Tongue (tissue), 2 donors: ENCODE results near the gene PRR3. TPM values are rescaled to one million over a fixed set of nuclear protein-coding genes. Genes with fewer than 3 reads are reported as not detected.

Source experiments
- DNase-seq: peaks from one replicate; pipeline ENCODE4 v3.0.0-alpha.2; 2015
- total RNA-seq: library from RNA; depleted of rRNA; stranded (reverse); fragments of >200 nt; gene quantifications from one replicate; pipeline ENCODE4 v1.2.3, GENCODE V29; 2014

Gene PRR3
- total RNA-seq, 1 donor from 2014 or later: 5.8 TPM

GRCh38 chr6:30537931-30538330, 19.2 kb upstream of the PRR3 start:
- DNase-seq: no peak

DNA sequence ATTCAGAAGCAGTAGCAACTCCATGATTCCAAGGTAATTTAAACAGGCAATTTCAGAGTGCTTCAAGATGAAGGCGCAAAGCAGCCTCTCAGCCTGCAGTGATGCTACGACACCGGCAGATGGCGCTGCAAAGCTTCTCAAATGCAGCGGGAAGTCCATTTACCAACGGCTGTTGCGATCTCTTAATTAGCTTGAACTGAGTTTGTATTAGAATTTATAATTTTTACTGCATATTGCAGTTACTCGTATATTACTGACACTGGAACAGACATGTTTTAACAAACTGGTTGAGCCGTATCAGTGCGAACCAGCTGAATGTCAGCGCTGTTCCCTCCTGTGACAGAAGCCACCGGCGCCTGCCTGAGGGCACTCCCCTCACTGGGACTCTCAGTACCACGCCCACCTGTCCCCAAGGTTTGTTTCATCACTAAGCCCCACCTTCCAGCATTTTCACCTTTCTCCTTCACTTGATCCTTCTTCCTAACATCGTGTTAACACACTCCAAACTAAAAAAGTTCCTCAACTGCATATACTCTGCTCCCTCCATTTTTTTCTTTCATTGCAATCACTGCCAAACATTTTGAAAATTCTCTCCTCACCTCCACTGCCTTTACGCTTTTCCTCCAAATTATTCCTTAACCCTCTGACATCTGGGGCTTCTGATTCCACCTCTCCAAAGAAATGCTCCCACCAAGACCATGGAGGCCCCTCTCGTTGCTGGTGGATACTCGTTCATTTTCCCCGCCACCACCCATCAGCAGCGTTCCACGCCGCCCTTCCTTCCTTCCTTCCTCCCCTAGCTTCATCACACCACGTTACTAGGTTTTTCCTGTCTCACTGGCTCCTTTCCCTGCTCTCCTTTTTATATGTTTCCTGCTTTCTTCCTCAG, 15.3 kb upstream of the PRR3 start:
- DNase-seq: peak; percentile 93

DNA sequence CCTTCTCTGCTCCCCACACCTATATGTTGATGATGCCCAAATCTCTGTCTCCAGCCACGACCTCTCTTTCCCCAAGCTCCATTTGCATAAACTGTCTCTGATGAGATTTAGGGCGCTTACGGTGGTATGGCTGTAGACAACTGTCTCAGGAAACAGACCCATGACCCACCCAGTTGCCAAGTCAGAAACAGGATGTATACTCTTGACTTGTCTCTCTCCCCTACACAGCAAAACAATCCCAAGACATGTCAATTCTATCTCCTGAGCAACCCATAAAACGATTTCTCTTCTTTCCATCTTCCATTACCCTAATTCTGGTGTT, 14.7 kb upstream of the PRR3 start:
- no peak for DNase-seq

DNA sequence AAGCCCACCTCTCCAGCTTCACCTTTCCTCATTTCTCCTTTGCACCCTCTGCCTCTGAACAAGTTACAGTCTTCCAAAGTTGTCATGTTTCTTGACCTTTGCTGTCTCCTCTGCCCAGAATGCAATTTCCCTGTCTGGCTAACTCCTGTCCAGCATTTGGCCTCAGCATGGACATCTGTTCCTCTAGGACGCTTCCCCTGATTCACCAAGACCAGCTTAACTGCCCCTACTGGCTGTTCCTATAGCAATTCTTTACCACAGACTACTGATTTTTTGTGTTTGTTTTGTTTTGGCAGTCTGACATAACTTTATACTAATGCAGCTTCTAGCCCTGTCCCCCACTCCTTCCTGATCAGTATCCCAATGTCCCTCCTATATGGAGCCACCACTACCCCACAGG, 14.2 kb upstream of the PRR3 start:
- no peak for DNase-seq

DNA sequence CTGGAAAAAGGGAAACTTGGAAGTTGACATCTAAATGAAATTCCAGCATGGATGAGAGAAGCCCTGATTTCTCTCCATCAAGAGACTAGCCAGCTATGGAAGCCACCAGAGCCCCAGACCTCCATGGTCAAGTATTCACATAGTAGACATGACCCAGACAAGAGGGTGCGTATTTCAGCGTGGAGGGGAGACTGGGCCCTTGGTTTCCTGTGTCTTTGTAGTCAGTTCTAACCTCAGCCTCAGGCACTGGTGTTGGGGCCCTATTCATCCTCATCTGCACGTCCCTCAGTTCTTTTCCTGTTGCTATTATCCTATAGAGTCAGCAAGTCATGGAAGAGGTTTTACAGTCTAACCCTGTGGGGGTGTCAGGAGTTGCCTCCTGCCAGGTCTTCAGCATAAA, 13.3 kb upstream of the PRR3 start:
- no peak for DNase-seq

DNA sequence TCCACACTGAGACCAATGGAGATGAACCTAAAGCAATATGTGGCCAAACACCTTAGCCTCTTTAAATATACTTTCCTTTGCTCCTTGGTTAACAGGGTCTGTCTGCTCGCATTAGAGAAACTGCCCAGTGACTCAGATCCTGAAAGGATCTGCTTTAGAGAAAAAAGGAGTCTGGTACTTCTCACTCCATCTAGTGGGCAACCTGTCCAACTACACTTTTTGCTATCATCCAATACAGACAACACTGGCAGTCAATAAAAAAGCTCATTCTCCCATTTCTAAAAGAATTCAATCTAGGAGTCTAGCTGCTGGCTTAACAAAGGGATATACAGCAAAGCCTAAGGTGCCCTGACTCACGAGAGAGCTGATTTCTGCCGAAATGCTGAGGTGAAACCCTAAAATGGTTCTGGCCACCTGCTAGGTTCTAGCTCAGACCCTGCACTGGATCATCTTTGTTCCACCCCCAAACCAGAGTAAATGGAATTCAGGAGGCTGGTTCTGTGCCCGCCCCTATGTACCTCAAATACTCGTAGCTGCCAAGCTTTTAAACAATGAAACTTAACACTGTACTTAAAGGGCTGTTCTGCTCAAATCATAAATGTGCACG, 12.3 kb upstream of the PRR3 start:
- DNase-seq: peak; percentile 67

DNA sequence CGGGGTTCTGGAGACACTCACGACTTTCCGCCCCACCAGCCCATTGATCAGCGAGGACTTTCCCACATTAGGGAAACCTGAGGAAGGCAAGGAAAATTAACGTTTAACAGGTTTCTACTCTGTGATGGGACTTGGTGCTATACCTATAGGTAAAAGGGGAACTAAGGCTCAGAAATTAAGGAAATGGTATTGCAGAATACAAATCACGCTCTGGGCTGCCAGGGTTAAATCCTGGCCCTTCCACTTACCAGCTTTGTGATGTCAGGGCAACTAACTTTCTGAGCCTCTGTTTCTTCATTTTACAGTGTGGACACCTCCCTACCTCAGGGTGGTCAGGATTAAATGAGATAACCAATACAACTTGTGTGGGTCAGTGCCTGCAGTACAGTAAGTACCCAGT, 9.6 kb upstream of the PRR3 start:
- no peak for DNase-seq

DNA sequence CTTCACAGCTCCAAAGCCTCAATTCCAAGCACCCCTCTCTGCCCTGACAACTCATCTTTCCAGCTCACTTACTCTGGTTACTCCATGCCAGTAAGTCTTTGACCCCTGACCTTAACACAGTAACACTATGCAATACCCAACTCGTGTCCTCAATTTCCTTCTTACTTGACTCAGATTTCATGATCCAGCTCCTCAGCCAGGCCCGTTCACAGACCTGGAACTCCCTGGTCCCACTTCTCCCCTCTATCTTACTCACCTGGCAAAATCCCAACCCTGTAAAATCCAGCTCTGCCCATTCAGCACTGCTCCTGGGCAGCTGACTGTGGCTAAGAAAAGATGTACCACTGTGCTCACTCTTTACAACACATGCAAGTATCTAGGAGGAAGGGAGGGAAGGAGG, 8.7 kb upstream of the PRR3 start:
- DNase-seq: no peak

DNA sequence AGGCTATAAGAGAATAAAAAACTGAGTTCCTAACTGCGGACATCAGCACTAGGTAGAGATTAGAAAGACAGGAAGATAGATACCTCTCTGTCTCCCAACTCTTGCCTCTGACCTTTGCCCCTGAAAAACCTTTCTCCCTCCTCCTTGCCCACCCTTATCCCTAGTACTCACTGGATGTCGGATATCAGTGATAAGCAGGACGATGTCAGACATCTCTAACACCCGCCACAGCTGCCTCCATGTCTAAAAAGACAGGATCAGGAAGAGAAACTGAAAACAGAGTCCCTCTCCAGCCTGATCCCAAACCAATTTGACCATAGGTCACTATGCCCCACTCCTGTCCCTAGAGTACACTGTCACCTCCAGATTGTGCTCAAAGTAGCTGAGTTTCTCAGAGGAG, 2.7 kb upstream of the PRR3 start:
- no peak for DNase-seq

GRCh38 chr6:30554962-30555815, 1.9 kb upstream of the PRR3 start:
- peak; percentile 82 for DNase-seq

DNA sequence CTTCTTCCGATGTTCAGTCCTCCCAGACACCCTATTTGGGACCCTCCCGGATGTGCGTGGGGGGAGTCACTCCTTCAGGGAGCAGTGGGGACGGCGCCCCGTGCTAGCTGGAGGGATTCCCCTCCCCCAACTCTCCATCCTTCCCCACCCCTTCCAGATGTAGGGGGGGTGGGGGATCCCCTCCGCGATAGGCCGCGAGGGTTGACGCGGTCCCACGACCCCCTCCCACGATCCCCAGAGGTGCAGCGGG, 1.4 kb upstream of the PRR3 start:
- DNase-seq: peak; percentile 84

DNA sequence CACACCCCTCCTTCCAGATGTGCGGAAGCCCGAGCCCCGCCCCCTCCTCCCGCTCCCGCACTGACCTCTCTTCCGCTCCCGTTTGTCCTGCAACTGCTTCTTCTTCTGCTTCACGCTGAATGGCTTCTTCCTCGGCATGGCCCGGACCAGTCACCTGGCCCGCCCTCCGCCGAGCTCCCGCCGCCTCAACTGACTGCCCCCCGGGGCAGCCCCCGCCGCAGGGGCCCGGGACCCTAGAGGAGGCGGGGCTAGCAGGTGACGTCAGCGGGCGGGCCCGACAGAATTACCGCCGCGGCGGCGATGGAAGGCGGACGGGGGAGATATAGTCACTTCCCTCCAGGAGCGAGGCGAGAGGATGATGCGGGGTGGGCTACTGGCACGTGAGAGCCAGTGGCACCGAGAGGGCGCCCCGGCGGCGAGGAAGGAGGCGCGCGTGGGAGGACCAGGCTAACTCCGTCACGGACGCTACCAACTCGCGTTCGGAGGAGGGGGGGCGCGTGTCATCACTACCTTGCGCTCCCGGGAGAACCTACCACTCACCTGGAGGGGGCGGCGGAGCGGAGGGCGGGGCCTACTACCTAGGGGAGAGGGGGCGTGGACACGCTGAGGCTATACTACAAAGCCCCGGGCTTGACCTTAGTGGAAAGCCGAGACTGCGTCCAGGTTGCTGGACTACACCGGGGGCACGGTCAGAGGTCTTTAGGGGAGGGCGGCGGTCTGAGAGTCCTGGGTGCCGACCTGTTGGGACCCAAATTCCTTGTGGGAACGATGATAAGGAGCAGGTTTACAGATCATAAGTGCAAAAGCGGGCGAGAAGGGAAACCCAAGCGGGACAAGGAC, 809 bp upstream of the PRR3 start, which contains the start of gene GNL1:
Gene GNL1, minus strand, starts transcription at position 424 of the 840 bp plus-strand sequence. Its CDS starts 286 bp downstream, at position 138.
- peak; percentile 94 for DNase-seq

- DNase-seq: no peak
These were observed 537 bp downstream of the PRR3 start for GRCh38 chr6:30557683-30557981.

GRCh38 chr6:30560930-30561329, 3.8 kb downstream of the PRR3 start:
- DNase-seq: no peak

DNA sequence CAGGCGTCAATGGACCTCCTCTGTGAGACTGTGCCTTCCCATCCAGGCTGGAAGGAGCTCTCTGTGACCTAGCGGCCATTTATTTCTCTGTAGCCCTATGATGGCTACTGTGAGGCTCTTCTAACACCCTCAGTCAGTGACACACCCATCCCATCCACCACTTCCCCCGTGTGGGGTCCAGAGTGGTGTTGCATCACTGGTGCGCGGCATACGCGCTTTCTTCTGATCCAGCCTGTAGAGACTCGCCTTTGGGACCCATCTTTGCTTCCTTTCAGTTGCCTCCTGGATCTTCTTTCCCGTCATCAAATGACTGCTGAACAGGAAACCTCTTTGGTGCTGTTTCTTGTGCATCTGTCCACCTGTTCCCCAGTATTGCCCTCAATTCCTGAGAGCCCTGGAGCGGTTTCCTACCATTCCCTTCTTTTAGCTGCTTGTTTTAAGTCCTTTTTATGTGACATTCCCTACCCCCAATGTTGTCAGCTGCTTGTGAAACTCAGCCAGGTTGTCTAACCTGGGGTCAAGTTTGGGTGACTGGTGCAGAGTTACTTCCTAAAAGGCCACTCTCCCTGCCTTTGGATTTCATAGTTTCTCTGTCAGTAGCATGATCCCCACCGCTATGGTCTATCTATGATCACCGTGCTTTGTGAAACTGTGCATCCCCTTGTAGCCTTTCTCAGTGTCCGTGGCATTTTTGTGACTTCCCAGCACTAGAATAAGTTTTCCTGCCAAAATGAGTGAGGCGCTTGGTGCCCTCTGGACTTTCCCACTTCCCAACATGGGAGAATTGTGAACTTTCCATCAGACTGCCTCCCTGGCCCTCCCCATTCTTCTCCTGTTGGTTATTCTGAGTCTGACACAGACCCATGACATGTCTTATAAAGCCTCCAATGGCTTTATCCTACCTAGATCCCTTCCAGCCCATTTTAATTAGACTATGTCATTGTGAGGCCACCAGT, 5.7 kb downstream of the PRR3 start:
- no peak for DNase-seq

DNA sequence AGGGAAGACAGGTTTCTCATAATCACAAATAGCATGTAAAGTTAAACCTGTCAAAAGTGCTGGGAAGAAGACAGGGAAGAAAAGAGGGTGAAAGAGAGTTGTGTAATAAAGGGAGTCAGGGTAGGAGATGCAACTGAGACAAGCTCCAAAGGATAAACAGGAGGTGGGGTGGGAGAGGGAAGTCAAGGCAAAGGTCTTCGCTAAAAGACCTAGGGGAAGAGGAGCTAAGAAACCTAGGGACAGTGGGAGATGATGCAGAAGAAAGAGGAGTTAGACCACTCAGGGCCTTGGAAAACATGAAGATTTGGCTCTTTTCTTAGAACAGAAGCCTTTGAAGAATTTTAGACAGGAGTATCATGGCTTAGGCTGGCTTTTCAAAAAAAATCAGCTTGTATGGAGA, 7.0 kb downstream of the PRR3 start:
- no peak for DNase-seq

DNA sequence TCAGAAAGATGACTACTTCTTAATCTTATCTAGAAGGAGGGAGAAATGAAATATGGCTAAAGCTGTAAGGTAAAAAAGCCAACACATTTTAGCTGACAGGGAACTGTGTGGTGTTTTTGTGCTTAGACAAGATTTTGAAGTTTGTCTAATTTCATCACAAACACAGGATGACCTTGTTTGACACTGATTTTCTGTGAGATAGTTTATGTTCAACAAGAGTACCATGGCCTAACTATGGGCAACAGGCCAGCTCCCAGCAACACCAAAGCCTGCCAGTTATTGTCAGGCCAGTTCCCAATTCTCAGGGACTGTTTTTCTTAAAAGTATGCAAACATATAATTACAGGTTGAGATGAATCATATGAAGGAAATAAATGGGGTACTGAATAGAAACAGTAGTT, 8.7 kb downstream of the PRR3 start:
- DNase-seq: no peak

- DNase-seq: no peak
These were observed 11.2 kb downstream of the PRR3 start for GRCh38 chr6:30568245-30568644.

- no peak for DNase-seq
These were observed 13.2 kb downstream of the PRR3 start for GRCh38 chr6:30570263-30570662.

DNA sequence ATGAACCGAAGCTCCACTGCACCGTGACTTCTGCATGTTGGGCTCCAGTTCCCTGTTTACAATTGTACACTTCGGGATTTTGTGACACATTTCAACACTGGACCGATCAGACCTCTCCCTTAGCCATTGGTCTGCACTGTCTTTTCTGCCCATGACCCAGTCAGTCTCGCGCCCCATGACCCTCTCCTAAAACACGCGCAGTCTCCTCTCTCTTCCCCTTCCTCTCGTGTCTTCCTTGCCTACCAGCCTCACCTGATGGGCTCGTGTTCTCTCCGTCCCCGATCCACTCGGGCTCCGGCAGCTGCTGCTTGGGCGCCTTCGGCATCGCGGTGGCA, 13.6 kb downstream of the PRR3 start:
- DNase-seq: no peak

DNA sequence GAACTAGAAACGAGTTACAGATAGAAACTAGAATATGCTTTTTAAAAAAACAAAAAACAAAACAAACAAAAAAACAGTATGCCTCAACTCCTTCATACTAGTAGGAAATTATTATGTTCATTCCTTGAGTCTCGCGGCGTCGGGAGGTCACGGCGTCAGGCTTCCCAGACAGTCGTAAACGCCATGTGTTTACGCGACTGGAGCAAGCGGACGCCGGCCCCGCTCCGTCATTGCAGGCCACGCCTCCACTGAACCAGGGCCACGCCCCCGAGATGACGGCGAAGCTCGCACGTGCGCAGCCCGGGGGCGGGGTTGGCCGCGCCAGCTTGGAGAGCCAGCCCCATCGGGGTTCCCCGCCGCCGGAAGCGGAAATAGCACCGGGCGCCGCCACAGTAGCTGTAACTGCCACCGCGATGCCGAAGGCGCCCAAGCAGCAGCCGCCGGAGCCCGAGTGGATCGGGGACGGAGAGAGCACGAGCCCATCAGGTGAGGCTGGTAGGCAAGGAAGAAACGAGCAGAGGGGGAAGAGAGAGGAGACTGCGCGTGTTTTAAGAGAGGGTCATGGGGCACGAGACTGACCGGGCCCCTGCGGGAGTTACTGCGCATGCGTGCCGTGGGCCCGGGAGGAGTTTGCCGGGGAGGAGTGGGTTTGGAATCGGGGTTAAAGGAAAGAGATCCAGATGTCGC, 14.1 kb downstream of the PRR3 start, which contains the start of gene ABCF1:
Gene ABCF1, plus strand, starts transcription at position 368 of the 687 bp plus-strand sequence. Its CDS starts 46 bp downstream, at position 414.
- peak; percentile 99 for DNase-seq
